SK-N-MC (cell line): Measurements from ENCODE around the gene ACSL3.

Source experiments
- EZH2 ChIP-seq: fragments of 200-600 bp; sonication (generic); IDR thresholded peaks from one replicate; pipeline ENCODE4 v1.6.1; 2017; ENCODE audit warnings: antibody characterized with exemption
- FOXP2 ChIP-seq: optimal IDR thresholded peaks from 2 replicates; pipeline ENCODE3; 2011; ENCODE audit warnings: mild to moderate bottlenecking, moderate library complexity; ENCODE audit not compliant: insufficient read depth; ENCODE audit errors: extremely low read length, control extremely low read depth
- POLR2AphosphoS5 ChIP-seq: IDR thresholded peaks from 2 replicates; pipeline ENCODE4 v1.6.1; 2012; ENCODE audit warnings: mild to moderate bottlenecking, low read depth, low read length, borderline replicate concordance

DNA sequence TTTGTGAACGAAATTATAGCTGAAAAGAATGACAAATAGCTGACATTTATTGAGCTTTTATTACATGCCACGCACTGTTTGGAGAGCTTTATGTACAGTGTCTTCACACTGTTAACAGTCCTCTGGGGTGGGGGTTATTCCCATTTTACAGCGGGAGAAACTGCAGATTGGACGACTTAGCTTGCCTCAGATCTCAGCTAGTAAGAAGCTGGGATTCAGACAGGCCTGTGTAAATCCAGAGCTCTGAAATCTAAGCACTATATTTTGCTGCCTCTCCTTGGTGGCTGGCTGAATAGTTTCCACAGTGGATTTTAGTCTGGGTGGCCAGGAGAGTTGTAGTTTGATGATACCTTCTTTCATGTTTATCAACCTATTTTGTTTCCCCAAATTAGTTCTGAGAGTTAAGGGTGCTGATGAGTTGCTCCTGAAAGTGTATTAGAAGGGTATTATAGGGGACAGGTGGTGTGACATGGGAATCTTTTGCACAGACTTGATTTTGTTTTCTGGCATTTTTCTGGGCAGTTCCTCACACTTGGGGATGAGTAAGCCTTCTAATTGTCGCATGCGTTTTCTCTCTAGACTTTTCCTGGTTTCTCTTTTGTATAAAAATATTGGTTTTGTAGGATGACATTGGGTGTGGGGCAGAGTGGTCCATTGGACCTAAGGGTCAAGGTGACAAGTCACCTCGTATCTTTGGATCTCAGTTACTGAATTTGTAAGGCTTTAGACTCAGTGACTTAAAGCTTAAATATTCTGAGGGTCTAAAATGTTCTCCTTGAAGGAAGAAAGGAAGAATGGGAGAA lies 1.5 kb downstream of the ACSL3 start:
- TF ChIP-seq POLR2AphosphoS5 (no peak), FOXP2 (no peak), EZH2 (no peak)
